IPS DF 4.7 (cell line): ENCODE measurements around the gene PCBD2.
"Not testable (repeated sequence)": the region's sequence is repeated elsewhere in the genome, so short reads cannot be mapped to it uniquely, and the experiment has no call there.

Experiments used
- DNase-seq: peaks from one replicate; pipeline ENCODE4 v3.0.0-alpha.2; 2013; ENCODE audit warnings: low spot score; ENCODE audit errors: extremely low read depth

Gene PCBD2

DNA sequence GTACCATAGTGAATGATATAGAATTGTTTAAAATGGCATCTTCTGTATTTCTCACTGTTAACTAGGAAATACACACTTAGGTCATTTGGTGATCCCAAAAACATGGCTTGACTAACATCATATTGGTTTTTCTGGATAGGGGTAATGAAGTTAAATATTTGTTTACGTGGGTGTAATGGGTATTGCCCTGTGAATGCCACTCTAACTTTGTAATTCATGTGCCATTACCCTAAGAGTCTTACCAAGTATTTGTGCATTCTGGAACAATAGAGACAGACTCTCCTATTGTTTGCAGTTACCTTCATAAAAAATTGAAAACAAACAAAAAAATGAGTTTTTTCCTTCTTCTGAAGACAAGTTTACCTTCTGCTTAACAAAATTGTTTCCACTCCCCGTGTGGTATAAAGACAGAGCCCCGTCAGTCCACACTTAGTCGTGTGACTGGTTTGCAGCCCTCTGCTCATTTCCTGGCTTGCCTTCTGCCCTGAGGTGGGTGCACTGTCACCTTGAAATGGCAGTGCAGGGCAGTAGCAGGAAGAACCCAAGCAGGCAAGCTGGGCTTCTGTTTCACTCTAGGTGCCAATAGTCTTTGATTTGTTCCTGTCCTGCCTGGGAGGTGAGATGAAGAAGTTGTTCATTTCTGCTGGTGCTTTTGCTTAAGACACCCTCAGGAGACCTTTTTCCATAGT lies 53.1 kb downstream of the PCBD2 start:
- no peak for DNase-seq

DNA sequence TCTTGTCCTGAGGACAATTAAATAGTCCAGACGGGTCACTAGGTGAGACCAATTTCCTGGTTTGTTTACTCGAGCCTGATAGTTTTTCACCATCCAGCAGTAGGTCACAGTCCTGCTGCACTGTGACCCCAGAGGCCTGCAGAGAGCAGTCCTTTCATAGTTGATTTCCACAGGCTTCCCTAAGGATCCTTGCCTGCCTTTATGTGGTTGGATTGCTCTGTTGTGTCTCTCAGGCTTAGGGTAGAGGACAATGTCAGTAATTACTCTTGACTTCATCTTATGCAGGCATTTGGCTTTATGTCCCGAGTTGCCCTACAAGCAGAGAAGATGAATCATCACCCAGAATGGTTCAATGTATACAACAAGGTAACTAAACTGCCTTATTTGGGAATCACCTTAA lies 53.8 kb downstream of the PCBD2 start:
- peak; percentile 30 for DNase-seq

DNA sequence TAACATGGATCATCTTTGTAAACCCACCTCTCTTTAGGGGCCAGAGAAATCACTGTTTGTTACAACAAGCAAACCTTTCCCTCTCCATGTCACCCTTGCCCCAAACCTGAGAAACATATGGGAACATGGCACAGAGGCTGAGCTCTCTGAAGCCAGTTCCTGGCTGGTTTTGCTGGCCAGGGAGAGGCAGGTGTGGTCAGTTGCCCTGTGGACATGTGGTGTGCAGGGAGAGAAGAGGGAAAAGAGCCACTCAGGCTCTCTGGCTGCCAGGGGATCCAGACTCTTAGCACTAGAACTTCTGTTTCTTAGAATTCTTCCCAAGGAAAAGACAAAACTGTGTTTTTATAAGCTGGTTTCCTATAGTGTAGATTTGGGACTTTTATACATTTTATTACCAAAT lies 58.2 kb downstream of the PCBD2 start:
- no peak for DNase-seq

DNA sequence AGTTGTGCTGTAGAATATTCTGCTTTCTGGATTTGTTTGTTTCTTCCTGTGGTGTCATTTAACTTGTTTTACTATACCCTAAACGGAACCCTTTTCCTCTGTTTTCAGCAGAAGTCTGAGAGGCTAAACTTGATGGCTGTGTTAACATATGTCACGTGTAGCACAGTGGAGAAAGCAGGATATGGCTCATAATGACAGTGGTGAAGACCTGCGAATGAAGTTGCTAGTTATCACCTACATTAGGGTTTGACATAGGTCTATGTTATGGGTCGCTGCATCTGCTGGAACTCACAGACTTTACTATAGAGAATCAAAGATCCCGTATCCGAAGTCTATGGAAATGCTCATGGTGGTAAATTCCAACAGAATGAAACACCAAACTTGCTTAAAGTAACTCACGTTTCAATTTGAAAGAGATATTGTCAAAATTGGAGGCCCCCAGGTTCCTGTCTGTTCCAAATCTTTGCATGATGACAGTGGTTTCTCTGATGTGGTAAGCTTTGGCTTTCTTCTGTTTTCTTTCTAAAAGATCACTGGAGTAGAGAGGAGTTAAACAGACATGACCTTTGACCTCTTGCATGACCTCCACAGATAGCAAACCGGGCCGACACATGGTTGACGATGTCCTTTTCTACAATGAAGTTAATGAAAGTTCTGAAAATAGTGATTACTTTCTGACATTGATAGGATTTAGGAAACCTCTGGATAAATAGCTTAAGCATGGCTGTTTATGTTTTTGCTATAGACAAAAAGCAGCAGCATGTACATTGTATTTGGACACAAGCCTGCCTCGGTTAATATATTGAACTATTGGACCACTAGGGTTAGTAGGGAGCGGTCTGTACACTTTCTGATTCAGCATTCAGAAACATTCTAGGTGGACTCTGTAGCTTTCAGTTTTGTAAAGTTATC lies 59.7 kb downstream of the PCBD2 start:
- no peak for DNase-seq

DNA sequence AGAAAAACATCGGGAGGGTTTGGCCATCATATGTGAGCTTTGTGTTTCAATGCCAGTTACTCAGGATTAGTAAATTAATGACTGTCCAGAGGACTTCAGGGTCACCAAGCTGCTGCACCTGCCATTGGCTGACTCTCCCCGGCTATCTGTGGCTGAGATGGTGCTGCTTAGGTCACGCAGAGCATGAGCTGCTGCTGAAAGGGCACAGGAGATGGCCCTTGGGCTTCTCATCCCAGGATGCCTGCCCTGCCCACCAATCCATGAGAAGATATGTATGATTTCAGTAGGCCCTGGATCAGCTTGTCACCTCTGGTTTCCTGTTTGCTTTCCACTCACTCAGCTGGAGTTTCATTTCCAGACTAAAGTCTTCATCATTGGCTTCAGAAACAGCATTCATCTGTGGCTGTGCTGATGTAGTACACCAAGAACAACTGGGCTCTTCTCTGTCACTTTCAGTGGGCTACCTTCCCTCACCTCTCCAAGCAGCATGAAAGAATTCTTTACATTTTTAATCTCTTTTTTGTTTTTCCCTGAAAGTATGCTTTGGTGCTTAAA lies 60.4 kb downstream of the PCBD2 start:
- DNase-seq = no peak

DNA sequence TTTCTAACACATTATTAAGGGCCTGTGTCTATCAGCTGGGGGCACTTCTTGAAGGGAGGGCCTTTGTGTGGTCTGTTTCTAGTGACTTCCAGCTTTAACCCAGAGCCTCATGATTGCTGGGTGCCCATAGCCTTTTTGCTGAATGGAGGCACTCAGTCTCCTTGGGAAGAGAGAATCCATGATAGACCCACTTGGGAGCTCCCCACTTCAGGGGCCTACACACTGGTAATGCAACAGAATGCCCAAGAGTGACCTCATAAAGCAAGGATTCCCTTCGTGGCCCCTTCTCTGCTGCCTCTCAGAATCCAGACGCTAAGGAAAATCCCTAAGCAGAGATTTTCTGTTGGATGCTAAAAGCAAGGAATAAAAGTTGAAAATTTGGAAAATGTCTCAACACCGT lies 62.7 kb downstream of the PCBD2 start, which contains the start of gene CATSPER3:
Gene CATSPER3, plus strand, starts transcription at position 301 of the 400 bp plus-strand sequence. Its CDS starts 85 bp downstream, at position 386.
- no peak for DNase-seq

DNA sequence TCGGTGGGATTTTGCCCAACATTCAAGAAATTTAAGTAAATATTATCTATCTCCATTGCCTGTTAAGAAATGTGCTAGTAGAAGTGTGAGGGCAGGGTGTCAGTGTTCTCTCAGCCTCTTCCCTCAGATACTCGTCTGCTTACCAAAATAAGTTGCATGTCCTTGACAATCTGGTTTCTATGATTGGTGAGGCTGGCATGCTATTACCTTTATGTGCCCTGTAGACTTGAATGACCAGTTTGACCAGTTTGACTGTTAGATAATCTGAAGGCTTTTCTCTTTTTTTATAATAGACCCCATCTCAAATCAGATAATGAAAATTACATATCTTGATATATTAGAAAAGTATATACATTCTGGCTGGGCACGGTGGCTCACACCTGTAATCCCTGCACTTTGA lies 63.1 kb downstream of the PCBD2 start:
- DNase-seq = no peak

DNA sequence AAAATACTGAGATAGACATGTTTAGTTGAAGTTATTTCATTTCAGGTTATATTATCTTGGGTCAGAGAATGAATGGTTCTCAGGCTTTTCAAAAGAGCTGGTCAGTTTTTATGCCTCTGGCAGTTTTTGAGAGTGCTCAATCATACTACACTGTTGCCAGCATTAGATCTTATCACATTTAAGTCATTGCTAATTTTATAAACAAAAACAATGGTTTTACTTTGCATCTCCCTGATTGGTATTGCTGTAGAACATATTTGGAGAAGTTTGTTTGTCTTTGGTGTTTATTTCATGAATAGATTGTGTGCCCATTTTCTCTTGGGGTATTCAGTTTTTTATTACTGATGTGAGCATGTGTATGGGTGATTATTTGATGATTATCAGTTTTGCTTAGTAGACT lies 64.2 kb downstream of the PCBD2 start:
- no peak for DNase-seq

DNA sequence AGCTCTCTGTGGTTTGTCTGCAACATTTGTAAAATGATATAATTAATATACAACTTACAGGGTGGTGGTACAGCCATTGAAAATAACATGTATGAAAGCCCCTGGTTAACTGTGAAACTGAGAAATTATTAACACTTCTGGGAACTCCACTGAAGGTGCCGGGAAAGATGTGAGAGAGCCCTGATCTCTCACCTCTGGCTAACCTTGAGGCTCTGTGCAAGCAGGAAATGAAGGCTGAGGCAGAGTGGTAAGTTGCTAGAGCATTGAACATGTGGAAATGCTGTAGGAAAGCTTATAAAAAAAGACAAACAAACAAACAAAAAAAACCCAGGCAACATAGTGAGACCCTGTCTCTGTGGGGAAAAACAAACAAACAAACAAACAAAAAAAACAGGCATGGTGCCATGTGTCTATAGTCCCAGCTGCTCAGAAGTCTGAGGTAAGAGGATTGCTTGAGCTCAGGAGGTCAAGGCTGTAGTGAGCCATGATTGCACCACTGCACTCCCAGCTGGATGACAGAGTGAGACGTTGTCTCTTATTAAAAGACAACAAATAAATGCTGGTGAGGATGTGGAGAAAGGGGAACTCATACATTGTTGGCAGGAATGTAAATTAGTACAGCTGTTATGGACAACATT lies 70.3 kb downstream of the PCBD2 start:
- DNase-seq = no peak

DNA sequence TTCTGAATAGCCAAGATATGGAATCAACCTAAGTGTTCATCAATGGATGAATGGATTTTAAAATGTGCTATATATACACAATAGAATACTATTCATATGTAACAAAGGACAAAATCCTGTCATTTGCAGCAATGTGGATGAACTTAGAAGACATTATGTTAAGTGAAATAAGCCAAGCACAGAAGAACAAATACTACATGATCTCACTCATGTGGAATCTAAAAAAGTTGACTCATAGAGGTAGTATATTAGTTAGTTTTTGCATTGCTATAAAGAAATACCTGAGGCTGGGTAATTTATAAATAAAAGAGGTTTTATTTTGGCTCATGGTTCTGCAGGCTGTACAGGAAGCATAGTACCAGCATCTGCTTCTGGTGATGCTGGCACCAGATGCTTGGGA lies 70.9 kb downstream of the PCBD2 start:
- no peak for DNase-seq

DNA sequence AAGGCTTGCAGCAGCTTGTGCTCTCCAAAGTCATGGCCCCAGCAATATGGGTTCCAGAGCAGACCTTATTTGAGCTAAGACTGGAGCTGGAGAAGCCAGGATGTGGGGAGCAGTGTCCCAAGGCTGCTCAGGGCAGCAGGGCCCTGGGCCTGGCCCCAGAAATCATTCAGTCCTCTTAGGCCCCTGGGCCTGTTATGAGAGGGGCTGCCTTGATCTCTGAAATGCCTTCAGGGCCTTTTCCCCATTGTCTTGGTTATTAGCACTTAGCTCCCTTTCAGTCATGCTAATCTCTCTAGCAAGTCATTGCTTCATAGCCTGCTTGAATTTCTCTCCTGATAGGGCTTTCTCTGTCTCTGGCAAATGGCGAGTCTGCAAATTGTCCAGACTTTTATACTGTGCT lies 71.9 kb downstream of the PCBD2 start:
- DNase-seq = no peak

DNA sequence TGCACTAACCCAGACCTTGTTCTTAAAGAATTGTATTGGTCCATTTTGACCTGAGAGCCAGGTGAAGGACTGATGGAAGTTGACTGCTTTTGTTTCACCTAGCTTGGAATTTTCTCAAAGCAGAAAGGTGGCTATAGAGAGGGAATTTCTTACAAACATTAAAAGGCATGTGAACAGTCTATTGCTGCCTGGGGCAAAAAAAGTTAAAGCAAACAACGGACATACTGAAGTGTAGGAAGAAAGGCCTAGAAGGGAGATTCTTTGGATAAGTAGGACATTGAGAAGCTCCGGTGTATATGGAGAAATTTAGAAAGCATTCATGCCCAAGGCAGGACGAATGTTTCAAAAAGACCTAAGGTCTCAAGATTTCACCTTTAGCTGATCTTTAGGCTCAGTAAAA lies 74.5 kb downstream of the PCBD2 start:
- no peak for DNase-seq

DNA sequence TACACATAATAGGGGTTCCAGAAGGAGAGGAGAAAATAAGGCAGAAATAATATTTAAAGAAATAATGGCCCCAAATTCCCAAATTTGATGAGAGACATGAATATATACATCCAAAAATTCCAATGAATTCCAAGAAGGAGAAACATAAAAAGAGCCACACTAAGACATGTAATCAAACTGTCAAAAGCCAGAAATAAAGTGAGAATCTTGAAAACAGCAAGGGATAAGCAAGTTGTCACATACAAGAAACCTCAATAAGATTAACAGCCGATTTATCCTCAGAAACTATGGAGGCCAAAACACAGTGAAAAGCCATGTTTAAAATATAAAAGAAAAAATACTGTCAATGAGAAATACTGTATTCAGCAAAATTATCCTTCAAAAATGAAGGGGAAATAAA lies 77.3 kb downstream of the PCBD2 start:
- DNase-seq = no peak

DNA sequence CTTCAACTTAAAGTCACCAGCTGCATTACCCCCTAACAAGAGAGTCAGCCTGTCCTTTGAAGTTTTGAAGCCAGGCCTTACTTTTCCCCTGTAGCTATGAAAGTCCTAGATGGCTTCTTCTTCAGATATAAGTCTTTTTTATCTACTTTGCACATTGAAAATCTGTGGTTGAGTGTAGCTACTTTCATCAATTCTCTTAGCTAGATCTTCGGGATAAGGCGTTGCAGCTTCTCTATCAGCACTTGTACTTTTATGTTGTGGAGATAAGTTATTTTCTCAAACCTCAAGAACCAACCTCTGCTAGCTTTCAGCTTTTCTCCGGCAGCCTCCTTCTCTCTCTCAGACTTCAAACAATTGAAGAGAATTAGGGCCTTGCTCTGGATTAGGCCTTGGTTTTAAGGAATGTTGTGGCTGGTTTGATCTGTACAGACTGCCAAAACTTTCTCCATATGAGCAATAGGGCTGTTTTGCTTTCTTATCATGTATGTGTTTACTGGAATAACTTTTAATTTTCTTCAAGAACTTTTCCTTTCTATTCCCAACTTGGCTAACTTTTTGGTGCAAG lies 84.4 kb downstream of the PCBD2 start:
- DNase-seq = no peak

DNA sequence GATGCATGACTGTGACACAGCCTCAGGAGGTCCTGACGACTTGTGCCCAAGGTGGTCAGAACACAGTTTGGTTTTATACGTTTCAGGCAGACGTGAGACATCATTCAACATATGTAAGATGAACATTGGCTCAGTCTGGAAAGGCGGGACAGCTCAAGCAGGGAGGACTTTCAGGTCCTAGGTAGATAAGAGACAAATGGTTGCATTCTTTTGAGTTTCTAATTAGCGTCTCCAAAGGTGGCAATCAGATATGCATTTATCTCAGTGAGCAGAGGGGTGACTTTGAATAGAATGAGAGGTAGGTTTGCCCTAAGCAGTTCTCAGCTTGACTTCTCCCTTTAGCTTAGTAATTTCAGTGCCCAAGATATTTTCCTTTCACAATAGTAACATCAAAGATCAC lies 85.3 kb downstream of the PCBD2 start:
- not testable (repeated sequence) for DNase-seq

DNA sequence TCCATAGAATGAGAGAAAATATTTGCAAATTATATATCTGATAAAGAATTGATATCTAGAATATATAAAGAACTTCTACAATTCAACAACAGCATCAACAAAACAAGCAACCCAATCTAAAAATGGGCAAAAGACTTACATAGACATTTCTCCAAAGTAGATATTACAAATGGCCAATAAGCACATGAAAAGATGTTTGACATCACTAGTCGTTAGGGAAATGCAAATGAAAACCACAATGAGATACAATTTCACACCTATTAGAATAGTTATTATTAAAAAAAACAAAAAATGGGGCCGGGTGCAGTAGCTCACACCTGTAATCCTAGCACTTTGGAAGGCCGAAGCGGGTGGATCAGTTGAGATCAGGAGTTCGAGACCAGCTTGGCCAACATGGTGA lies 87.2 kb downstream of the PCBD2 start:
- no peak for DNase-seq

DNA sequence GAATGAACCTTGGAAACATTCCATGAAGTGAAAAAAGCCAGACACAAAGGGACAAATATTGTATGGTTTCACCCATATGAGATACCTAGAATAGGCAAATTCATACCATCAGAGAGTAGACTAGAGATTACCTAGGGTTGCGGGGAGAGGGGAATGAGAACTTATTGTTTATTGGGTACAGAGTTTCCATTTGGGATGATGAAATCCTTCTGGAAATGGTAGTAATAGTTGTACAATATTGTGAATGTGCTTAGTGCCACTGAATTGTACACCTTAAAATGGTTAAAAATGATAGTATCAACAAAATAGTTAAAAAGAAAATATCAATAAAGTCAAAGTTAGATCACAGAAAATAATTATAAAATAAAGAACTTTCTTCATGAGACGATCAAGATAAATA lies 88.2 kb downstream of the PCBD2 start:
- no peak for DNase-seq

DNA sequence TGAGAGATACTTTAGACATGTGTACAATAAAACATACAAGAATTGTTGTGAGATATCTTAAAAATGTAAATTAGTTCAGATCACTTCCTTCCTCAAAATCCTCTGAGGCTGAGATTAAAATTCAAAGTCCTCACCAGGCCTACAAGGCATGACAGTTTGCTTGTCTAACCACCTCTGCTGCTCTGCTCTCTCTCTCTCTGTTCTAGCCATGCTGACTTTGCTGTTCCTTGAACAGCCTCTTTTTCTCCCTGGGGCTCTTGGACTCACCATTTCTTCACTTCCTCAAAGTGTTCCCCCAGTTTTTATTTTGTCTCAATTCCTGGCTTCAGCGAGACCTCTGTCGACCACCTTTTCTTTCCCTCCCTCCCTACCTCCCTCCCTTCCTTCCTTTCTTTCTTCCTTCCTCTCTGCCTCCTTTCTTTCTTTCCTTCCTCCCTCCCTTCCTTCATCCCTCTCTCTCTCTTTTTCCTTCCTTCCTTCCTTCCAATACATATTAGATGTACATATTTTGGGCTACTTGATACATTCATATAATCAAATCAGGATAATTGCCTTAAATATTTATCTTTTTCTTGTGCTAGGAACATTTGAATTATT lies 89.7 kb downstream of the PCBD2 start:
- no peak for DNase-seq

DNA sequence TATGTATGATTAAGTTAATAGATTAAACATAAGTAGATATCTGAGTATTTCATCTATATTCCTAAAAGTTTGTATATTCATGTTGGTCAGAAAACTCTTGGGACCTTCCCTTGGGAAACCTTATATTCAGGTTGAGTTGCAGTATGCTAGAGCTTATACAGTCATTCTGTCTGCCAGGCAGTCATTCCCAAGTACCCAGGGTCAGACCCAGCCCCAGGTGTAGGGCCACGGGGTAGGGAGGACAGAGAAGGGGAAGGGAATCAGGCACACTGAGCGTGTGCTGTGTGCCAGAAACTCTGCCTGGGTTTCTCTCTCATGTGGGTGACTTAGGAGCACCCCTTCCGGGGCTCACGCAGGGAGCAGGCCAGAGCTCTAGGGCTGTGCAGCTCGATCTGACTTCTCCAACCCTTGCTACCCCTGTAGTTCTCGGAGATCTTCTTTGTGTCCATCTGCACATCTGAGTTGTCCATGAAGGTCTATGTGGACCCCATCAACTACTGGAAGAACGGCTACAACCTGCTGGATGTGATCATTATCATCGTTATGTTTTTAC lies 91.0 kb downstream of the PCBD2 start:
- DNase-seq = no peak

DNA sequence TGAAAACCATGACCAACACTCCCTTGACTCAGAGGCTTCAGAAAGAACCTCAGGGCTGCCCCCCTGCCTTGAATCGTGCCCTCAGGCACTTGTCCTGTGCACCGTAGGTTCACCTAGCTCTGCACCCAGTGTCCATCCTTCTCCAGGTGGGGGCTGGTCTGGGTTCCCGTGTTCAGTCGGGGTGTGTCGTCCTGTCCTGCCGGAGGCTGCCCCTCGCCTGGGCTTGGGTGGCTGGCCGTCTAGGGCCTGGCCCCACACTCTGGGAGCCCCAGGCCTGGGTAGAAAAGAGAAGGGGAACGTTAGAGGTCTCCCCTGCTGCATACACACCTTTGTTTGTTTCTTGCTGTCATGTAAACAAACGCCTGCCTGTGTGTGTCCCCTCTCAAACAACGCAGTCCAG lies 92.1 kb downstream of the PCBD2 start:
- no peak for DNase-seq

DNA sequence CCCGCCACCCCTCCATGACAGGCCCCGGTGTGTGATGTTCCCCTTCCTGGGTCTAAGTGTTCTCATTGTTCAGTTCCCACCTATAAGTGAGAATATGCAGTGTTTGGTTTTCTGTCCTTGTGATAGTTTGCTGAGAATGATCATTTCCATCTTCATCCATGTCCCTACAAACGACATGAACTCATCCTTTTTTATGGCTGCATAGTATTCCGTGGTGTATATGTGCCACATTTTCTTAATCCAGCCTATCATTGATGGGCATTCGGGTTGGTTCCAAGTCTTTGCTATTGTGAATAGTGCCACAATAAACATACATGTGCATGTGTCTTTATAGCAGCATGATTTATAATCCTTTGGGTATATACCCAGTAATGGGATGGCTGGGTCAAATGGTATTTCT lies 93.1 kb downstream of the PCBD2 start:
- DNase-seq = not testable (repeated sequence)
